ENCODE measurements around the gene PLPP1.
"Not testable (repeated sequence)": the region's sequence is repeated elsewhere in the genome, so short reads cannot be mapped to it uniquely, and the experiment has no call there.

PLPP1 gene

DNA sequence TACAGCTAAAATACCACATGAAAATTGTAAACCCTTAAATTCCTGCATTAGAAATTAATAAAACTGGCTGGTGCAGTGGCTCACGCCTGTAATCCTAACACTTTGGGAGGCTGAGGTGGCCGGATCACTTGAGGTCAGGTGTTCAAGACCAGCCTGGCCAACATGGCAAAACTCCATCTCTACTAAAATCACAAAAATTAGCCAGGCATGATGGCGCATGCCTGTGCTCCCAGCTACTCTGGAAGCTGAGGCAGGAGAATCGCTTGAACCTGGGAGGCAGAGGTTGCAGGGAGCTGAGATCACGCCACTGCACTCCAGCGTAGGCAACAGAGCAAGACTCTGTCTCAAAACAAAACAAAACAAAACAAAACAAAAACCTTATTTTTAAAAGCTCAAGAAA, 29.1 kb downstream of the PLPP1 start:
- not testable (repeated sequence) for DNase-seq (ENCODE audit: low read depth in 2 of 2)

DNA sequence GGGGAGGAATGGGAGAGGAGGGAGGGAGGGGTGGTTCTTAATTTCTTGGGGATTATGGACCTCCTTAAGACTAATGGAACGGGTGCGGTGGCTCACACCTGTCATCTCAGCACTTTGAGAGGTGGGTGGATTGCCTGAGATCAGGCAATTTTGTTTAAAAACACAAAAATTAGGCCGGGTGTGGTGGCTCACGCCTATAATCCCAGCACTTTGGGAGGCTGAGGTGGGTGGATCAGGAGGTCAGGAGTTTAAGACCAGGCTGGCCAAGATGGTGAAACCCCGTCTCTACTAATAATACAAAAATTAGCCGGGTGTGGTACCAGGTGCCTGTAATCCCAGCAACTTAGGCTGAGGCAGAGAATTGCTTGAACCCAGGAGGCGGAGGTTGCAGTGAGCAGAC, 30.8 kb downstream of the PLPP1 start:
- DNase-seq (ENCODE audit: low read depth in 2 of 2): not testable (repeated sequence)

DNA sequence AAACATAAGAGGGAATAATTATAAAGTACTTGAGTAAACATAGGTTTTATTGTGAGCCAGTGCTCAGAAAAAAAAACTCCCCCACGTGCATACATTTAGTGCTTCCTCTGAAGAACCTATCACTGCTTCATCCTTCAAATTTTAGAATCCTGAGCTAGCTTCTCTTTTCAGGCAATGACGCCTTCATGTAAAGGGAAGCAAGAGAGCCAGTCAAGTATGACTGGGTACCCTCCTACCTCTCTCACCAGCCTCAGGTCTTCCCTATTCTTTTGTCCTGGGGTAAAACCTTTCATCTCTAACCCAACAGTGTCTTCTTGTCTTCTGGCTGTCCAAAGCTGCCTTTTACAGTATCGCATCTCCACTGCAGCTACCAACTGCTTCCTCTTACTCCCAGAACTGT, 32.0 kb downstream of the PLPP1 start:
- no peak for DNase-seq (ENCODE audit: low read depth in 2 of 2)

DNA sequence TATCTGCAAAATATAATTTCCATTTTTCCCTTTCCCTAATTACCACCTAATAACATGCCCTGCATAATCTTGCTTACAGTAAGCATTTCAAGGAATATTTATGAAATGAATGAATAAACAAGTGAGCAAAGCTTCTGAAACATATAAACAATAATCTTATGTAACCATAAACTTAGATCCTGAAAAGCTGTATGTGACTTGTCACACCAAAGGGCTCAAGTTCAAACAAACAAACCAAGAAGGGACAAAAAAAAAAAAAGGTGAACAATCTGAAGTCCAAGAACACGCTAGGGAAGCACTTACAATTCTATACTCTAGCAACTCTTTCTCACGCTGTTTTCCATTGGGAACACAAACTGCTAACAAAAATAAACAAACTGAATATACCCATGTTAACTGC, 36.3 kb downstream of the PLPP1 start:
- no peak for DNase-seq (ENCODE audit: low read depth in 2 of 2)

DNA sequence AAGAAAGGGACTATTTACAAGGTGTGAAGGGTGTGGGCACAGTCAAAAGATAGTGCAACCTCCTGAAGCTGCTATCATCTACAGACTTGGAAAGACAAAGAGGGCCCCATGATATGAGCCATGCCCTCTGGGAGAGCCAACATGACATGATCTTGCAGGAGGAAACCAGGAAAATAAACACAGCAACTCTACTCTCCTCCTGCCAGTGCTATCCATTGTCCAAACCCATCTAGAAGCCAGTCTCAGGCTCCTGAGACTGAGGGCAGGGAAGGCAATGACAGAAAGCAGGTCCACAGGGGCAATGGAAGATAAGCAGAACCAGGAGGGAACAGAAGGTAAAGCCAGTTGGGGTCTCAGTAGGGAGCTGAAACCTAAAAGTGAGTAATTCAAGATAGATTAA, 37.1 kb downstream of the PLPP1 start:
- no peak for DNase-seq (ENCODE audit: low read depth in 2 of 2)

DNA sequence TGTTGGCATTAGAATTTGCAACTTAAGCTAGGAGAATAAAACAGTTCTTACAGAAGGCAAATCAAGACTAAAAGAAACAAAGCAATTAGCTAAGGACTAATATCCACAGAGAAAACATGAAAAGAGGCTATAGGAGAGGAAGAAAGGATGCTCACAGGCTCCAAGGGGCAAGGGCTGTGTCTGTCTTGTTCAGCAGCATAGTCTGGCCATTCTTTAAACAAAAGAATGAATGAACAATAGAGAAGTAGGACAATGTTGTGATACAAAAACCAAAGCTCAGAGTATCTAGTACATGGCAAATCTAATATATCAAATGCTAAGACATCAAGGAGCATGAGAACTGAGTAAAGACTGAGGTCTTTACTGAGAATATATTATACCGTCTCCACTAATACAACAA, 39.5 kb downstream of the PLPP1 start:
- no peak for DNase-seq (ENCODE audit: low read depth in 2 of 2)

DNA sequence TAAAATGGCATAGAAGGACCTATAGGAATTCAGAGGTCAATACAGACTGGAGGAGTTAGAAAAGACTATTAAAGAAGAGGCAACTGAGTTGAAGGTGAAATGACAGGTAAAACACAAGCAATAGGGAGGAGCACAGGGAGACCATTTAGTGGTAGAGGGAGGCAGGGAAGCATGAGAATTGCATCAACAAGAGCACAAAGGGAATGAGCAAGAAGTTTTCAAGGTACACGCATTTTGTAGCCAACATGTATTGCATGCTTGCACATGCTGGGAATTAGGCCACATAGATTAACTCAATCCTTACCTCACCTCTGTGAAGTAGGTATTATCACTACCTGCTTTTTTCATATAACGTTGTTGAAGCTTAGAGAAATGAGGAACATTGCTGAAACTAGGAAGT, 42.3 kb downstream of the PLPP1 start:
- DNase-seq (ENCODE audit: low read depth in 2 of 2): no peak

DNA sequence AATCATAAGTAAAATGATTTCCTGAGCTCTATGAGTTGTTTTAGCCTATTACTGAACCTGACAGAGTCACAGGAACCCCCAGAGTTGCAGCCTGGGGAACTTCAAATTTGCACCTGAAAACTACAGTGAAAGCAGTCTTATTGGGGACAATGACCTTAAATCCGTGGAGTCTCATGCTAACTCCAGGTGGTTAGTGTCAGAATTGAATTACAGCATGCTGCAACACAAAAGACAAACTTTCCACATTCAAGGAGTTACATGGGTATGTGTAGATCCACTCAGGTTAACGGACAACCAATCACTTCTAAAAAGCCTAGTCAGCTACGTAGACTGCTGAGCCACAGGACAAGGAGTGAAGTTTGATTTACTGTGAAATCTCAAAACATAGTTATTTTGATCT, 49.7 kb downstream of the PLPP1 start:
- DNase-seq (ENCODE audit: low read depth in 2 of 2): no peak

DNA sequence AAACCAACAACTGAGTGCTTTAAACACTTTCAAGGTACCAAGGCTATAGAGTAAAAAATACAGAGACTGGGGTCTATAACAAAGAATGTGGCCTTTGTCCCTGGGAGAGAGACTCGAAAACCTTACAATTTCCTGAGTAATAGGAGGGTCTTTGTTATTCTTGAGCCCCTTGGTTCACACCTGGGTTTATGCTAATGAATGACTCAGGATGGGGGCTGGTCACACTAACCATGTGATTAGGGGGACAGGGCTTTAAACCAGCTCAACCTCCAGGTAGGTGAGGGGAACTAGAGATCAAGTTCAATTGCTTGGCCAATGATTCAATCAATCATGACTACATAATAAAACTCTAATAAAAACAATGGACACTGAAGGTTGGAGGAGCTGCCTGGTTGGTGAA, 50.2 kb downstream of the PLPP1 start:
- no peak for DNase-seq (ENCODE audit: low read depth in 2 of 2)

DNA sequence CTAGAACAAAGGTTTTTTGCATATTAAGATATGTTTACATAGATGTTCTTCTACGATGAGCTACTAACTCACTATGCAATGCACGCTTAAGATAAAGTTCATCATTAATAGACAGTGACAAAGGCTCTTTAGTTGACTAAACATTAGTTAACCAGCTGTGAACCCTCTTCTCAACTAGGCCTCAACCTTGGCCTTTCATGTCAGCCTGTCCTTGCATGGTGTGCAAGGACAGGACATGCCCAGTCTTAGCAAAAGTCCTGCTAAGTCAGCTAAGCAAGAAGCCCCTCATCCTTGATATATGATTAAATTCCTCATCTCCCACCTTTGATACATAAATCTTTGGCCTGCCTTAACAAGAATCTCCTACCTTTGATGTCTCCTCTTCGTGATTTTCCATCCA, 50.9 kb downstream of the PLPP1 start:
- no peak for DNase-seq (ENCODE audit: low read depth in 2 of 2)

DNA sequence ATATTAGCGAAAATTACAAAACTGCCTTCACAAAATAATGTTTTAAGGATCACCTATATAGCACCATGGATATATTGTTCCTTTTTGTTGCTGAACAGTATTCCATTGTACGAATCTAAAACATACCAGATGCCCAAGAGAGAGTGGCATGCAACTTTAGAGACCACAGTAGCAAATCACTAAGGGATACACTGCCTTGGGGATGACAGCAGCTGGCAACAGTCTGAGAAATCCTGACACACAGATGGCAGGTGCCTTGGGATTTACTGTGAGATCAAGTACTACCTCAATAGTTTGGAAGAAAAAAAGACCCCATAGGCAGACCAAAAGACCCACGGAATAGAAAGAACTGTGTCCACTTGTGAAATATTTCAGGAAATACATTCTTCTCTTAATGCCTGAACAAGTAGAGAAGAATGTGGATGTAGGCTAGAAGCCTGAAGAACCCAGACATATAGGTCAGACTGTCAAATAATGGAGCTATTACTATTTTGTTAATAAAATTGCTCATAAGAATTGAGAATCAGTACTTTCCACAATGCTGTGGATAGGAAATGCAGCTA, 53.4 kb downstream of the PLPP1 start:
- no peak for DNase-seq (ENCODE audit: low read depth in 2 of 2)

DNA sequence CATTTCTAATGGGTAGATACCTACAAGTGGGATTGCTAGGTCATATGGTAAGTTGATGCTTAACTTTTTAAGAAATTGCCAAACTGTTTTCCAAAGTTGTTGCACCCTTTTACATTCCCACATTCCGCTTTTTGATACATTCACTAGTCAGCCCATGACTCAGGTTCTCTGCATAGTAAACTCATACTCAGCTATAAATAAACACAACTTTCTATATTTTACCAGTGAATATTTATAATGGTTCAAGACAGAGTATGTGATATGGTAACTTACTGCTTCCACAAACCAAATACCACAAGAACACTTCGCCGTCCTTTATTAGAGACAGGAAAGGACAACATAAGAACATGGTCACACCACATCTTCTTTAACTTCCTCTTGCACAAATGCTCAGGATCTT, 54.0 kb downstream of the PLPP1 start:
- no peak for DNase-seq (ENCODE audit: low read depth in 2 of 2)

DNA sequence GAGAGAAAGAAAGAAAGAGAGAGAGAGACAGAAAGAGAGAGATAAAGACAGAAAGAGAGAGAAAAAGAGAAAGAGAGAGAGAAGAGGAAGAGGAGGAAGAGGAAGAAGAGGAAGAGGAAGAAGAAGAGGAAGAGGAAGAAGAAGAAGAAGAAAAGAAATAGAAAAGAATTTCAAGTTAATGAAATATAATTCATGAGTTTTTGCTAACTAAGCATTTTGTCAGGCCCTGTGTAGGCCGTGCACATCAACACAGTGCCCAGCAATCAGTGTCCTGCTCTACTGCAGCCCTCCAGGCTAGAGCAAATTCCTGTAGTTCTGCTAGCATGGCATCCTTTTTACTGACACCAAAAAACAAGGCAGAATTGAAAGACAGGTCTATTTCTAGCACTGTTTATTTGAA, 62.1 kb downstream of the PLPP1 start:
- DNase-seq (ENCODE audit: low read depth in 2 of 2): no peak

DNA sequence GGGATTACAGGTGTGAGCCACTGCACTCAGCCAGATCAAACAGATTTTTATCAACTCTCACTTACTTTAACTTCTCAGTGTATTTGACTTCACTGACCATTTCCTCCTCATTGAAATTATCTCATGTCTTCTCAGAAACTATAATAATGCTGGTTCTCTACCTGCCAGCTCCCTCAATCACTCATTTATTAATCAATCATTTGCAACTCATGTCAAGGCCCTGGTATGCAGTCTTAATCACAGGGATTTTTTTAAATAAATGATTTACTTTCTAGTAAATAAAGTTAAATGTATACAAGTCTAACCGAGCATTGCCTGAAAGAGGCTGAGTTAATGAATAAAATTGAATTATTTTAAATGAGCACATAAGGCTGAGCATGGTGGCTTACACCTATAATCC, 63.3 kb downstream of the PLPP1 start:
- DNase-seq (ENCODE audit: low read depth in 2 of 2): no peak

DNA sequence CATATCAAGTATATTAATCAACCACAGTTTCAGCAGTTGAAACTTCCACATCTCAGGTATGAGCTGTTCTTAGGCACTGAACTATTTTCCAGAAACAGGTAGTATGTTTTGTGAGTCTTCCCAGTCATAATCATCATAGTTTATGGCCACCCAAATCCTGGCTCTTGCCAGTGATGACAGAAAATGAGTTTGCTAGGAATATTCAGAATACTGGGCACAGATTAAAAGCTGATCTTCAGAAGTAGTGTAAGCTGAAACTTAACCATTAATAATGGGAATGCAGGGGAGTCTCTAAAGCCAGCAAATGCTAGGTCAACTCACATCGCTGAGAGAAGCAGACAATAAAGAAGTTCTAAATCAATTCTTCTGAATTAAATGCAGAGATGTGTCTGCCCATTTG, 64.5 kb downstream of the PLPP1 start:
- DNase-seq (ENCODE audit: low read depth in 2 of 2): no peak

DNA sequence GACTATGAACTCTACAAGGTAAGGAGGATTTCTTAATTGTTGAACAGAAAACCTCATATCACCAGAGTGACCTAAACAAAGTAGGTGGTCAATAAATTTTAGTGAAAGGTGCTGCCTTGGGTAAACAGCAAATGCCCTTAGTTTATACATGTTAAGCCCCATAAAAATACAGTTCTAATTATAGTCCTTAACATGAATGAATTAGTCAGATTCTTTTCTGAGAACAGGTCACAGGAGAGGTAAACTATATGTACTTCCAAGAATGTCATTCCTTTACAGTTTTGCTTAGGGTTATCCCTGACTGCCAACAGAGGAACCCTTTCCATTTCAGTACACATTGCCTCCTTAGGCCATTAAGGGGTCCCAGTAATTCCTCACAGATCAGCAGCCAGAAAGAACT, 64.9 kb downstream of the PLPP1 start:
- no peak for DNase-seq (ENCODE audit: low read depth in 2 of 2)

DNA sequence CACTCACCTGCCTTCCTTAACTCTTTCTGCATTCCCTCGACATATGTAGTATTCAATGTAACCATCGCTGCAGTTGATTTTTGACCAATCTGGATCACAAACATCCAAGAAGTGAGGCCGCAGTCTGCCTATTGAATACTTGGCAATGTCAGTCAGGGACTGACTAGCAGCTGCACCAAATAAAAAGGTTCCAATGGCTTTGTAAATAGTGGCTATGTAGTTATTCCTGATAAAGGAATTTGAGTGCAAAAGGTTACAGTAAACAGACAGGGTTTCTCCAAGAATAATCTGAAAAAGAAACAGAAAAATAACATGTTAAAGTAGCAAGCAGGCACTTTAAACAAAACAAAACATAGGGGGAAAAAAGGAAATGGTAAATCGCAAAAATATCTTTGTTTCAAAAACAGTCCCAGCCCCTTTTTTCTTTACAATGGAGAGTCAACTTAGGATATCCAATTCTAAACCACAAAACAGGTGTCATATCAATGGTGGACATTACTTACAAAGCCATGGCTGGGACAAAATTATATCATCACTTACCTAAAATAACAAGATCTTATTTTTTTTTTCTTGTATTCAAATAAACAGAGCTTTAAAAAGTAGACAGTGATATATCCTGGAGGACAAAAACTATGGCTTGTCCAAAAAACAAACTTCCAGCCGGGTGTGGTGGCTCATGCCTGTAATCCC, 66.8 kb downstream of the PLPP1 start:
- DNase-seq (ENCODE audit: low read depth in 2 of 2): no peak

DNA sequence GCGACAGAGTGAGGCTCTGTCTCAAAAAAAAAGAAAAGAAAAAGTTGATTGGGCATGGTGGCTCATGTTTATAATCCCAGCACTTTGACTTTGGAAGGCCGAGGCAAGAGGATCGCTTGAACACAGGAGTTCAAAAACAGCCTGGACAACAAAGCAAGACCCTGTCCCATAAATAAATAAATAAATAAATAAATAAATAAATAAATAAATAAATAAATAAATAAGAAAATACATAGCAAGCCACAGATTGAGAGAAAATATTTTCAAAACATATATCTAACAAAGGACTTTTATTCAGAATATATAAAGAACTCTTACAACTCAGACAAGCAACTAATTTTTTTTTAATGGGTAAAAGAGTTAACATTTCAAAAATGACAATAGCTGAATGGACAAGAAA, 71.2 kb downstream of the PLPP1 start:
- DNase-seq (ENCODE audit: low read depth in 2 of 2): no peak

DNA sequence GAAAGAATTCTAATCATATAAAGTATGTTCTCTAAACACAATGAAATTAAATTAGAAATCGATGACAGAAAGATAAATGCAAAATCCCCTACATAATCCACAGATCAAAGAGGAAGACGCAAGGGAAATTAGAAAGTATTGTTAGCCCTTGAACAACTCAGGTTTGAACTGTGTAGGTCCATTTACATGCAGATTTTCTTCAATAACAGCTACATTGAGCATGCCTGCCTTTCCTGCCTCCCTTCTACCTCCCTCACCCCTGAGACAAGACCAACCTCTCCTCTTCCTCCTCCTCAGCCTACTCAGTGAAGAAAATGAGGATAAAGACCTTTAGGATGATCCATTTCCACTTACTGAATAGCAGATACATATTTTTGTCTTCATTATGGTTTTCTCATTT, 75.2 kb downstream of the PLPP1 start:
- no peak for DNase-seq (ENCODE audit: low read depth in 2 of 2)

DNA sequence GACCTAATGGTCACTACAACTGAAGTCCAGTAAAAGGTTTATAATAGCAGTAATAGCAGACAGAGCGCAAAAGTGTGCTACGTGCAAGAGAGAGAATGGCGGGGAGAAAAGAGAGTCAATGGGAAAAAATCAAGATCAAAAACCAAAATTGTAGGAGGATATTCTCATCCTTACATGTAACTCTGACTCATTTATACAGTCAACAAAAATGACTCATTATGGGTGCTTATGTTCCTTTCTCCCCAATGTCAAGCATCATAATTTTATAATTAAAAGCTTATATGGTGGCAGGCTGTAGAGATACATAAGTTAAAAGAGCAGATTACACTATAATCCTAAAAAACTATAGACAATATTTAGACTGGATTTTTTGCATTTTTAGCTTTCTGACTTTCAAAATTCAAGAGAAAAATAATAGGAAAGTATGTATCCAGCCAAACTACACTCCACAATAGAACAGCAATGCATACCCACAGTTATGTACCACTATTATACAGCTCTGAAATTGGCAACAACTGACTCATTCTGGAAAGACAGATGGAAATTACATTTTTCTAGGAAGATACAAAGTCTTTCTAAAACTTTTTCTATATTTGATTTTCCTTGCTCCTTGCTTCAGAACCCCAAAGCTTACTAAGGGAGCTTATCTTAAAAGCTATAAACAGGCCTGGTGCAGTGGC, 78.4 kb downstream of the PLPP1 start:
- DNase-seq (ENCODE audit: low read depth in 2 of 2): no peak

DNA sequence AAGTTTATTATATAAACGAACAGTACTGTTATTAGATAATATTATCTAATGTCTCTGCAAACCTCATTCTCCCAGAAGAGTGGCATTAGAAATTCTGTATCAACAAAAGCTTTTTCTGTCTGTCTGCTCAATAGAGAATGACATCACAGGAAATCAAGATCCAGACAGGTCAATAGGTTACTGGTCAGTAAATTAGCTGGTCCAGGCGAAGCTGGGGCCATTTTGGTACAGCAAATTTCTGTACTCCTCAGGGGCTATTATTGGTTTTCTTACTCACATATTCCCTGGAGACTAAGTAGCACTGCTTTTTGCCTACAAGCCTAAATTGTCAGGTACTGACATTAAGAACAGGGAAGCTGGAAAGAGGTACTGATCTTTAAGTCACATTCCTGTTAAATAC, 80.5 kb downstream of the PLPP1 start:
- no peak for DNase-seq (ENCODE audit: low read depth in 2 of 2)

DNA sequence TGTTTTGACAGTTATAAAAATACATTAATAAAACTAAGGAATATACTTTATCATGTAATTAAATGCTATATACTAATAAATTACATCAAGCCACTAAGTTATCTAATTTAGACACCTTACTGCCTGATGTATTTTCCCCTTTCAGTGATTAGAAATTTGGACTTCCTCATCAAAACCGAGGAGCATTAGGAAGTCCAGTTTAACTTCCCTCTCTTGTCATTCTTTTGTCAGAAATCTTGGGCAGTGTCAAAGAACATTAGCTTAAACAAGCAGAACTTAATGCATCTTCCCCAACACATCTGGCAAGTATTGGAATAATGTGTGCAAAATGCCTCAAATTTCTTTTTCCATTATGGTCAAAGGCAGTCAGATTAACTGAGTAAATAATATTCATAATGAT, 81.6 kb downstream of the PLPP1 start:
- no peak for DNase-seq (ENCODE audit: low read depth in 2 of 2)

DNA sequence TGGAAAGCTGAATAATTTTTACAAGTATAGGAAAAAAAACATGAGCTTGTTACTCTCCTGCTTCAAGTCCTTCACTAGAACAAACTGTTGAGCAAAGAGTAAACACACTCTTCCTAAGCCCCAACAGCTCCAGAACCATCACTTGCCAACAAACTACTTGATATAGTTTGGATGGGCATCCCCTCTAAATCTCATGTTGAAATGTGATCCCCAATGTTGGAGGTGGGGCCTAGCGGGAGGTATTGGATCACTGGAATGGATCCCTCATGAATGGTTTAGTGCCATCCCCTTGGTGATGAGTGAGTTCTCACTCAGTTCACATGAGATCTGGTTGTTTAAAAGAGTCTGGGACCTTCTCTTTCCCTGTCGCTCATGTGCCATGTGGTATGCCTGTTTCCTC, 82.8 kb downstream of the PLPP1 start:
- DNase-seq (ENCODE audit: low read depth in 2 of 2): no peak
